OCI-LY1 (cell line): ENCODE measurements around the gene COL18A1.

Experiments
- CTCF ChIP-seq: fragments of 200-600 bp; sonication (generic), shearing (Covaris generic); IDR thresholded peaks from 2 replicates; pipeline ENCODE4 v1.5.1; 2017; ENCODE audit warnings: mild to moderate bottlenecking, antibody characterized with exemption, low read length, moderate library complexity, mixed read lengths
- EZH2 ChIP-seq: fragments of 200-600 bp; sonication (generic), shearing (Covaris generic); IDR thresholded peaks from 2 replicates; pipeline ENCODE4 v1.8.0; 2017; ENCODE audit warnings: borderline replicate concordance, mixed run types, mild to moderate bottlenecking, antibody characterized with exemption, low read length, moderate library complexity, mixed read lengths

- TF ChIP-seq CTCF (no peak), EZH2 (no peak)
Measured at GRCh38 chr21:45362748-45363145, 42.2 kb upstream of the COL18A1 start.
